ENCODE results near the gene RCE1.

Gene RCE1

DNA sequence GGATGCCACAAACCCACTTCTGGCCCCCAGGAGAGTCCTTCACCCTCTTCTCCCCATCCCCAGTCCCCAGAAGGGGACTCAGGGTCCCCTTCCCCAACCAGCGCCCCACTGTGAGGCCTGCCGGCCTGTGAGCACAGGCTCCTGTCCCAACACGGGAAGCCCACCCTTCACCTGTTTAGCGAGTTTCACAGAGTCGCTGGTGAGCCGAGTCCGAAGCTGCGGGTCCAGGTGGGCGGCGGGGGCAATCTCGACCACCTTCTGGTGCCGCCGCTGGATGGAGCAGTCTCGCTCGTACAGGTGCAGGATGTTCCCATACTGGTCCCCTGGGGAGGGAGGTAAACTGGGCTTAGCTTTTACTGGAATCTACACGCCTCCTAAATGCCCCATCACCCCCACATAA lies 26.9 kb downstream of the RCE1 start:
- DNase-seq = no peak

DNA sequence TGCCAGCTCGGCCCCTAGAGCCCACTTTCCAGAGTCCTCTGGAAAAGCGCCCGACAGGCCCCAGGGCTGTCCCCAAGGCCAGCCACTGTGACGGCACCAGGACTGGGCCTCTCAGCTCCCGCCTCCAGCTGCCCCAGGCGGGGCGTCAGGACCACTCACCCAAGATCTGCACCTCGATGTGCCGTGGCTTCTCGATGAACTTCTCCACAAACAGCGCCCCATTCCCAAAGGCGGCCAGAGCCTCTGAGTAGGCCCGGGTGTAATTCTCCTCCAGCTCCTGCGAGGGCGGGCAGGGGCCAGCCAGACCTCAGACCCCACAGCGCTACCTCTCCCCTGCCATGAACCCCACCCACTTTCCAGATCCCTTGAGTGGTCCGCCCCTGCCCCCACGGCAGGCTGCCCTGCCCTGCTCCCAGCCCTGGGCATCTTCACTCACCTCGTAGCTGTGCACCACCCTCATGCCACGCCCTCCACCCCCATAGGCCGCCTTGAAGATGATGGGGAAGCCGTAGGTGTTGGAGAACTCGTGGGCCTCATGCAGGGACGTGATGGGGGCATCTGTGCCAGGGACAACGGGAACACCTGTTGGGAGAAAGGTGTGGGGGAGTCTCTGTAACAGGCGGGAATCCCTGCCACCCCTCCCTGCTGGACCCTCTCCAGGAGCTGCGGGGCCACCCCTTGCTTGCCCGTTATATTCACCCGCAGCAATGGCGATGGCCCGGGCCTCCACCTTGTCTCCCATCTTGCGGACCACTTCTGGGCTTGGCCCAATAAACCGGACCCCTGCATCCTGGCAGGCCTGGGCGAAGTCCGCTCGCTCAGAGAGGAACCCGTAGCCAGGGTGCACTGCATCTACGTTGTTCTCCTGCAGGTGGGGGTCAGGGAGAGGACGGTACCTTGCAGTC lies 27.6 kb downstream of the RCE1 start:
- no peak for DNase-seq

DNA sequence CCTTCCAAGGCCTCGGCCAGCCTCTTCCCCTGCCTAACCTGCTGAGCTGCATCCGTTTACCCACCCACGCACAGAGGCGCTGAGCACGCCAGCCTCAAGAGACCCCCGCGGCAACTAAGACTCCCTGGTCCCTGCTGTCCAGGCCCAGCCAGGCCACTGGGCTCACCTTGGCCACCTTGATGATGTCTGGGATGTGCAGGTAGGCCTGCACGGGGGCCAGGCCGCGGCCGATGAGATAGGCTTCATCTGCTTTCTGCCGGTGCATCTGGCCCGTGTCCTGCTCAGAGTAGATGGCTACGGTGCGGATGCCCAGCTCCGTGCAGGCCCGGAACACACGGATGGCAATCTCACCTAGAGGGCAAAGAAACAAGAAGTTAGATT lies 28.3 kb downstream of the RCE1 start:
- DNase-seq = no peak

DNA sequence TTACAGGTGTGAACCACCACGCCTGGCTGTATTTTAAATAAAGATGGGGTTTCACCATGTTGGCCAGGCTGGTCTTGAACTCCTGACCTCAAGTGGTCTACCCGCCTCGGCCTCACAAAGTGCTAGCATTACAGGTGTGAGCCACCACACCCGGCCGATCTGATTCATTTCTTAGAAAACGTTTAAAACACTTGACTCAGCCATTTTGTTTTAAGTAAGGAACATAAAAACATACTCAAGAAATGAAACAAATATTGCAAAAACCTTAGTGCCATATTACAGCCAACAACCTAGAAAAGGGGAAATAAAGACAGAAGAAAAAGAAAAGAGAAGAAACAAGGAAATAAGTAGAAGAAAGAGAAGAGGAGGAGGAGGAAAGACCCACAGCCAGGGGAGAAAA lies 31.0 kb downstream of the RCE1 start:
- no peak for DNase-seq

DNA sequence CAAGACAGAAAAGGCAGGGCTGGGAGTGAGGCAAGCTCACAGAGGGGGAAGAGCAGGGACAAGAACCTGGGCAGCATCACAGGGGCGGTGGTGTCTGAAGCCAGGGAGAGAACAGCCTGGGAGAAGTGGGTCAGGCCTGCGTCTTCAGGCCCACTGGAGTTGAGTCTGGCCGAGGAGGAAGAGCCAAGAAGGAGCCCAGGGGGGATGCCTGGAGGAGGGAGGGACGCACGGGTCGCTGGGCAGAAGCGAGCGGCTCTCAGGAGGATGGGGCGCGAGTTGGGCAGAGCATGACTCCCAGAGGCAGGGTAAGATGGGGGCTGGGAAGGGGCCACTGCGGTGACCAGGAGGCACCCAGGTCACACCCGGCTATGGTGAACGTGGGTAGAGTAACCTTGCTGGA lies 32.1 kb downstream of the RCE1 start:
- DNase-seq = no peak

DNA sequence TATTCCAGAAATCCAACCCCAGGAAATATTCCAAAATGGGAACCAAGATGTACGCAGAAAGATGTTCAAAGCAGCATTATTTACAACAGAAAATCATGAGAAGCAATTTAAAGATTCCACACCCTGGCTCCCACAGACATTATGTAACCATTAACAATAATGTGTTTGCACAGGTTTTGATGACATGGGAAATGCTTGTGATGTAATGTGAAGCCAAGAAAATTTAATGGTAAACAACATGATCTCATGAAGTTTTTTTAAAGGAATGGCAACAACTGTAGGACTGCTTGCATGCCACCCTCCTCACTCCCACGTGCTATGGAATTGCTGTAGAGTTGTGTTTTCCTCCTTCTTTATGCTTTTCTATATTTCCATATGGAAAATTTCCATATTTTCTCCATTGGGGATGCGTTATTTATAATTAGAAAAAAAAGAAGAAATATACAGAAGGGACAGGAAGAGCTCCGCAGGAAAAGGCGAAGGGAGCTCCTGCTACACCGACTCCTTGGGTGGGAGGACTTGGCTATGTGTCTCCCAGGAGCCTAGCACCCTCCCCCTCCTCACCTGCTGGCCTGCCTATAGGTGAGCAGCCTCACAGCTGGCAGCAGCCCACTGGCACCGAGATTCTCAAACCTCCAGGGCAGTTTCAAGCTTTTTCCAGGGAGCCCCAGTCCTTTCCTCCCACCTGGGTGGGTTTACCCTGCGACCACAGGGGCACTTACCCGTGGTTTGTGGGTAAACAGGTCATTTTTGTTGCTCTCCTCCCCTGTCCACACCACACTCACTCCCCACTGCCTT lies 34.5 kb downstream of the RCE1 start:
- DNase-seq = no peak

DNA sequence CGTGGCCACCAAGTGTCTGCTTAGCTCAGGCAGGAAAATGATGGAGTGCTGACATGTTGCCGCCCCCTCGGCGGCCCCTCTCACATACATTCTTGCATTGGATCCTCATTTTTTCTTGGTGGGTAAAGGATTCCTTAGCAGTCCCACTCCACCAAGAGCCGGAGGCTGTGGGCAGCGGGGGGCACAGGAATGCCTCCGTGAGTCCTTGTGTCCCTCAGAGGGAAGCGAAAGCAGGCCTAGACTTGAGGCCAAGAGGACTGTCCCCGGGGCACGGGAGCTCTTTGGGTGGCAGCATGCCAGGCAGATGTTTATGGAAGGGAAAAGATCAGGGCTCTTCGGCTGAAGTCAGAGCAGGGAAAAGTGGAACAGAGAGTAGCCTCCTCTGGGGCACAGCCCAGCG lies 35.2 kb downstream of the RCE1 start:
- DNase-seq = peak; percentile 45

DNA sequence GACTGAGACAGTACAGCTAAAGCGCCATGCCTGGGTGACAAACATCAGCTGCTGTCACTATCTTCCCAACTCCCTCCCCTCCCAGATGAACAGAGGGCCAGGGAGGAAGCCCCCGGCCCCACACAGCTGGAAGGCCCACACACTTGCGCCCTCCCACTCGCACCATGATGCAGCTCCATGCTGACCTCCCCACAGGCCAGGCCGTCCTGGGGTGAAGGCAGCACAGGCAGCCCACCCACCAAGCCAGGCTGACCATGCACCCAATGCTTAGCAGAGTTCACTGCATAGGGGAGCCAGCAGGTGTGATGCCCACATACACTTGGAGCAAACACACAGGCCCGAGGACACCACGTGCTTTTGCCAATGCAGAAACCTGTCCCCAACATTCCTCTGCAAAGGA lies 35.8 kb downstream of the RCE1 start:
- no peak for DNase-seq

DNA sequence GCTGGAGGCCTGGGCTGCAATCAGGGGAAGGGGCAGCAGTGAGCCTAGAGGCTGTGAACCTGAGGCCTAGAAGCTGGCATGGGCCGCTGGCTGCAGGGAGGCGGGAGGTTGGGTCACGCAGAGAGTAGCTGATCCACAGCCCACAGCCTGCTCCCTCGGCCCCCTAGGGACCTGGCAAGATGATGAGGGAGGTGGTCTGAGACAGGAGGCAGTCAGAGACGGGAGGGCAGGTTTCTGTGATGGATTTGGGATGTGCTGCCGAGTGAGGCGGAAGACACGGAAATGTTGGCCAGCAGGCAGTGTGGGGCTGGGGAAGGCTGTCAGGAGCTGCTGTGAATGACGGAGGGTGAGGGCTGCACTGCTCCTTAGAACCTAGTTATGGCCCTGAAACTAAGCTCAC lies 36.3 kb downstream of the RCE1 start:
- no peak for DNase-seq

DNA sequence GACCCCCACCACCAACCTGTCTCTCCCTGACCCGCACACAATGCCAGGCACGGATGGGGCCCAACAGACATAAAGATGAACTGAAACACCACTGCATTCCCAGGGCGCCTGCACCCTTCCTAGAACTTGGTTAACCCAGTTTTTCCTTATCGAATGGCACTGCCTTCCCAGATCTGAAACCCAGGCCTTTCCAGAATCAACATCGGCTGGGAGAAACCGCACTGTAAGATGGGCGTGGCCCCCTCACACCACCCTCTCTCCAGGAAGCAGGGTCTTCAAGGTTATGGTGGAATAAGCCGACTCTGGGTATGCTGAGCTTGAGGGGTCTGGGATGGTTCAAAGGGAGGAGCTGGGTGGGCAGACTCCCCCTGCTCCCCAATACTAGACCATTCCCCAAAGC lies 36.8 kb downstream of the RCE1 start:
- no peak for DNase-seq

DNA sequence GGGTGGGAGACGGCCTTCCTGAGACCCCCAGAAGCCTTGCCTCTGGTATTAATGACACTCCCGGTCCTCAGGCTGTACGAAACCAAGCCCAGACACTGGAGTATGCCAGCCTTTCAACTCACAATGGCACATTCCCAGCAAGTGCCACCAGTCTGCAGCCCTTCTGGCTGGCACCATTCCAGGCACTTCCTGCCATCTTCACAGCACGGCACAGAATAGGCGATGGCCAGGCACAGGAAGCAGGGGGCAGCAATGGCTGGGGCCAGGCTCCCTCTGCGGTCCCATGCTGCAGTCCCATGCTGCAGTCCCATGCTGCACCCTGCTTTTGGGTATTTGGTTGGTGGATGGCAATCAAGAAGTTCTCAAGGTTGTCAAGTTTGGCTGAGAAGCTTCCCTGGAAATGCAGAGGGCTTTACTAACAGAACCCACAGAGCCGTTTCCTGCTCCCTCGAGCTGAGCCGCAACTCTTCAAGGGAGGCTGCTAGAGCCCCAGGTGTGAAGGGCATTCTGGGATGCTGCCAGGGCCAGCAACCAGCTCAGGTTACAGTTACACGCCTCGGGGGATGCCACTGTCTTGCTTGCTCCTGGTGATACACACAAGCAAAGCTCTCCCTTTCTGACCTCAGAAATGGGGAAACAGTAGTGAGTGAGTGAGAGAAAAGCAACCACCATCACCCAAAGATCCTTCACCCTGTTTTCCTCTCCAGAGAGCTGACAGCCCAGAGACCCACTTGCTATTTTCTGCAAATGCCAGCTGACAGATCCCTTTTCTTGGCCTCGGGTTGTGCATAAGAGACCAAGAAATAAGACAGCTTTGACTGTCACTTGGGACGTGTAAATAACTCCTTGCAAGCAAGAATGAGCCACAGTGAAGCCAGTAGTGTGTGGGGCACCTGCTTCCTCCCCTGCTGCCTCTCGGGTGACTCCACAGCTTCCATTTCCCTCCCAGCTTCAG lies 37.5 kb downstream of the RCE1 start:
- peak; percentile 20 for DNase-seq

DNA sequence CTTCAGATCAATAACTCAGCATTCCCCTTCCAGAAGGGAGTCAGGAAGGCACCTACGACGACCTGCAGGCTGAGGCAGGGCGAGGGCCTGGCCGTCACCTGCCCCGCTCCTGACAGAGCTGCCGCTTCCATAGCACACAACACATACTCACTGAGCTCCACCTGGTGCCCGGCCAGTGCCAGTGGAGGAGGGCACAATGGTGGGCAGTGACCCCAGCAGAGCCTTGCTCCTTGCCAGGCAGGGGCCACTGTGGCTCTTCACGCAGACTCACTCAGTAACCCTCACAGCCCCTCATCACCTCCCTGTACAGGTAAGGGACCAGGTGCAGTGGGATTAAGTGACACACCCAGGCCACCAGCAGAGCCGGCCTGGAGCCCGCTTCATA lies 38.2 kb downstream of the RCE1 start:
- DNase-seq = no peak

DNA sequence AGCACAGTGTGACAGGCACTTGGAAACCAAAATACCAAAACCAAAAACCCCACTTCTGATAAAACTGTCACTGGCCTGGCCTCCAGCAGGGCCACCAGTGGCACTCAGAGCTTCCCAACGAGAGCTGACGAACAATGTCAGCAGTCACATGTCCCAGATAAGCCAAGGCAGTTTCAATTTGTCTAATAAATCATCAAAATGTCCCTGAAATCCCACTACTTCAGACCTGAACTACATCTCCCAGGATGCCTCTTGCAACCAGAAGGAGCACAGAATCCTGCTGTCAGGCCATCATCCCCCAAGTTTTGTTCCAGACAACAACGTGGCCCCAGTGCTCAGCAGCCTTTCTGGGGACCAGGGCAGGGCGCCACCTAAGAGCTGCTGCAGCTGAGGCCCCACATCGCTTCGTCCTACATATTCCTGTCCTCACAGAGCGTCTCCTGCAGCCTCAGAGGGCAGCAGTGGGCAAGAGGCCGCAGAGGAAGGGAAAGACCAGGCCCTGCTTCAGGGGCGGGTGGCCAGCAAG lies 38.7 kb downstream of the RCE1 start:
- DNase-seq = no peak

DNA sequence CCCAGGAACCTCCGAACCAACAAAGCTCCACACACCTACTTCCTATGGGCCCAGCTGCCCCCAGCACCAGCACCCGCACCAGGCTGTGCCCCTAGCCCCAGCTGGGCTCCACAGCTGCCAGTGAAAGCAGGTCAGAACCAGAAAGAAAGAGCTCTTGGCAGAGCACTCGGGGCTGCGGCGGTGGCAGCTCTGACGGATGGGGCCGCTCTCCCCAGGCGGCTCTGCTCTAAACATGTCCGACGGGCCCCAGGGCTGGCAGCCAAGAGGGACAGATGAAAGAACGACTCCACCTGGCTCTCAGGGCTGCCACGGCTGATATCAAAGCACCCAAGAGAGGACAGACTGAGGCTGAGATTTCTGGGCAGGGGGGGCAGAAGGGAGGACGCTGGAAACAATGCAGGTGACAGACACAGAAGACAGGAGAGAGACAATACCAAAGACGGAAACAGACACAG lies 39.3 kb downstream of the RCE1 start:
- DNase-seq = no peak

DNA sequence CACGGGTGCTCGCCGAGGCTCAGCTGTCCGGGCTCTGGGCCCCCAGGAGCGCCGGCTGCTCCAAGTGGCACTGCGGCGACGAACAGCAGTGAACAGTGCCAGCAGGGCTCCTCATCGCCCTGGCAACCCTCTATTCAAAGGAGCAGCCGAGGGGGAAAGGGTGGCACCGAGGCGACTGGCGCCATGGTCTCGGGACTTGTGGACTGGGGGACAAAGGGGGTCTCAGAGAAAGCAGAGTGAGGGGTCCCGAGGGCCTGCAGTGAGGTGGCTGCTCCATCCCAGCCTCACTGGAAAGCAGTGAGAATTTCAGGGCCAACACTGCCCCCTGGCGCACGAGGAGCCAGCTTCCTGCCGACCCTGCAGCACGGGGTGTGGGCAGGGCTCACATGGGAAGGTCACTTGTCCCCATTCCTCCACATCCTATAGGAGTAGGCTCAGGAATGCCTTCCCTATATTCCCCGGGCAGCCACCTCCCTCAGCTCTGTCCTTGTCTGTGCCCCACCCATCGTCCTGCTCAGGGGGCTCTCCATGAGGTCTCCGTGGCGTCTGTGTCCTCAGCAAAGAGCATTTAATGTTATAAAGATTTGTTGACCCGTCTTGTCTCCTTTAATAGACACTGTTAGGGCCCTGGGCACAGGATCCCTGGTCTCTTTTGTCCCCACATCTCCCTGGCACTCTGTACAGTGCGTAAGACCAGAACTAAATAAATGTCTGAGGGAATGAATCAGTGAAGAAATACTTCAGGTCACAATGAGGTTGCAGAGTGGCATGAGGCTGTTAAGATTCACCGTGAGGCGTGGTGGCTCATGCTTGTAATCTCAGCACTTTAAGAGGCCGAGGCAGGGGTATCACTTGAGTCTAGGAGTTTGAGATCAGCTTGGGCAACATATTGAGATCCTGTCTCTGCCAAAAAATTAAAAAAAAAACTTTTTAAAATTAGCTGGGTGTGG lies 40.0 kb downstream of the RCE1 start:
- peak; percentile 65 for DNase-seq

DNA sequence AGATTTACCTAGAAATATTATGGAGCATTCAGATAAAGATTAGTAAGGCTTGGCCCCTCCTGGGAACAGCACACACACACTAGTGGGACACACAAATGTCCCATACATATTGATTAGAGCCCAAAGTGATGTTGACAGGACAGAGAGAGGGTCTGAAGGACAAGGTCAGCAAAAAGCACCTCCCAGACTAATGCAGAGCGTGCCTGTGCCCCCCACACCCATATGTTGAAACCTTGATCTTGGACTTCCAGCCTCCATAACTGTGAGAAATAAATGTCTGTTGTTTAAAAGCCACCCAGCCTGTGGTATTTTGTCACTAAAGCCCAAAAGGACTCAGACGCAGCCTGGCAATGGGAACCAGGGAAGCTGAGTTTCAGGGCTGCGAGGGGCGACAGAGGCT lies 41.2 kb downstream of the RCE1 start:
- DNase-seq = no peak

DNA sequence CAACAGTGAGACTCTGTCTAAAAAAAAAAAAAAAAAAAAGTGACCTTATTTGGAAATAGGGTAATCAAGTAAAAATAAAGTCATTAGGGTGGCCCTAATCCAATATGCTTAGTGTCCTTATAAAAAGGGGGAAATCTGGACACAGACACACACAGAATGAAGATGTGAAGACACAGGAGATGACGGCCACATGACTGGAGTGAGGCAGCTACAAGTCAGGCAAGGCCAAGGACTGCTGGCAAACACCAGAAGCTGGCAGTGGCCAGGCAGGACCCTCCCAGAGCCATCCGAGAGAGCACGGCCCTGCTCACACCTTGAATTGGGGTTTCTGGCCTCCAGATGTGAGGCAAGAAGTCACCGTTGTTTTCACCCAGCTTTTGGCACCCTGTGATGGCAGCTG lies 42.2 kb downstream of the RCE1 start:
- DNase-seq = no peak

DNA sequence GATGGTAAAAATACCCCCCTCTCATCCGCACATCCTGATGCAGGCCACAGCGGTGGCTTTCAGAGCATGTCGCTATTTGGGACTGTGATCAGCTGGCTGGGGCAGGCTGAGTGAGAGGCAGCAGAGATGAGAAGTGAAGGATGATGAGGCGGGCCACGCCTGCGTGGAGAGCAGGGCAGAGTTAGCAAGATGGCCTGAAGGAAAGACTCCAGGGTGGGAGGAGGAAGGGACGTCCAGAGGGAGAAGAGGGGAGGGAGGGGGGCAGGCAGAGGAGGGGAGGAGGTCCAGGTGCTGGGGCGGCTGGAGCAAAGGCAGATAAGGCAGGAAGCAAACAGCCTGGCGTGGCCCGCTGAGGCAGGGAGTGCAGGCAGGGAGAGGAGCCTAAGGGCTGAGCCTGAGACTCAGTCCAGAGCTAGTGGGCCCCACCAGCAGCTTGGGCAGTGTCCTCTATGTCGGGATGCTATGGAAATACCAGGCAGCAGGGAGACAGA lies 42.8 kb downstream of the RCE1 start:
- DNase-seq = no peak

DNA sequence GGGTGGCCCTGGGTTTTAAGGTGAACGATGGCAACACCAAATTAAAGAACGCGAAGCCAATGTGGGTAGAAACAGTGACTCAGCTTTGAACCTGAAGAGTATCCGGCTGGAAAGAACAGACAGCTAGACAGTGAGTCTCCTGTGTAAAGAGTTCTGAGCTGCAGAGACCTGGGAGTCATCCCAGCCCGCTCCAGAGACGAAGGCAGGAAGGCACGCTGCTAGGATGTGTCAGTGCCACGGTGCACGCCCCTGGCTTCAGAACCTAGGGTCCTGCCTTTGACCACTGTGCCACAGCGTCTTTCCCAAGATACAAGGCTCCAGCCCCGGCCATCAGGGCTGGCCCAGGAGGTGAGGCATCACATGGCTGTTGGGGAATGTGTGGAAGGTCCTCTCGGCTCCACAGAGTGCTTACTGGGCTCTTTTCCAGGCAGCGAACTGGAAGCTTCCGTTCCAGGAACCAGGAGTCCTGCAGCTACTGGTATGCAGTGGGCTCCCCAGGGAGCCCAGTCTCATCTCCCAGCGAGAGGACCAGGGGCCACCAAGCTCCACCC lies 43.5 kb downstream of the RCE1 start:
- peak; percentile 82 for DNase-seq

DNA sequence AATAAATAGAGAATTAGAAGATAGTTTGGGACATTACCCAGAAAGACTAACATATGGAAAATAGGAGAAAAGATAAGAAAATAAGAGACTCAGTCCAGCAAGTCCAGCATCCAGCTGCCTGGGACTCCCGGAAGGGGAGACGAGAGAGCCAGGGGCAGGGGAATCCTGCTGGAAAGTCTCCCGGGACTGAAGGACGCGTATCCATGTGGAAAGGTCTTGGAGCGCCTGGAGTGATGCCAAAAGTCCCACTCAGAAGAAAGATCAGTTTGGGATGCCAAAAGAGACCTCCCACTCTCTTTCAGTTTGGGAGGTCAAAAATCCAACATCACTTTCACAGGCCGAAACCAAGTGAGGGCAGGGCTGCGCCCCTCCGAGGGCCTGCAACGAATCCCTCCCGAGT lies 44.3 kb downstream of the RCE1 start:
- DNase-seq = no peak

DNA sequence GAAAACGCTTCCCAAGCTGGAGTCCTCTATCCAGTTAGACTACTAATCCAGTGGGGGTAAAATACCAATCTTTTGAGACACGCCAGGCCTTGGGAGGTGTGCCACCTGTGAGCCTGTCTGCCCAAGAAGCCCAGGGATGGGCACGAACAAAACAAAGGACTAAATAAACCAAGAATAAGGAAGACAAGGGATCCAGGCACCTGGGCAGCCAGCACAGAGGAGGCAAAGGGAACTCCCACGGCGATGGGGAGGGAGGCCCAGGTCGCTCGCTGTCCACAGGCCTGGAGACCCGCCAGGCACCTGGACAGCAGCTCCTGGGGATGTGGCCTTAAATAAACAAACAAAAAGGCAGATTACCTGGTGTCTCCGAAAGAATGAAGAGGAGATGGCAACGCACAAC lies 45.0 kb downstream of the RCE1 start:
- no peak for DNase-seq

Data from fibroblast of skin of back (primary cell).